Lung (tissue), 12 donors: ENCODE data around the gene TRAF7. TPM values are rescaled to one million over a fixed set of nuclear protein-coding genes. Genes with fewer than 3 reads are reported as not detected.

Experiments
- ATAC-seq: fragments of 200-7000 bp; cut with Tn5 transposase; one replicate; pipeline ENCODE4 v1.9.1; 2020; ENCODE audit warnings: moderate number of reproducible peaks; ENCODE audit not compliant: insufficient read depth, low FRiP score
- DNase-seq, 3 donors: peaks; one replicate each; pipeline ENCODE4 v3.0.0-alpha.2; 2013 to 2017
- H3K27ac ChIP-seq, 2 donors: one replicate each; pipeline ENCODE4 v1.5.1; 2013; ENCODE audit warnings: mild to moderate bottlenecking in 2 of 2, moderate library complexity in 2 of 2, control low read depth in 1 of 2, inconsistent platforms in 1 of 2, low read depth in 1 of 2, low read length in 1 of 2
- H3K27me3 ChIP-seq, 3 donors: one replicate each; pipeline ENCODE4 v1.5.1; 2013; ENCODE audit warnings: low read length in 2 of 3; ENCODE audit not compliant: control insufficient read depth in 3 of 3, insufficient read depth in 3 of 3
- H3K36me3 ChIP-seq, 4 donors: one replicate each; pipeline ENCODE4 v1.5.1; 2013; ENCODE audit warnings: low read length in 4 of 4, mild to moderate bottlenecking in 1 of 4, moderate library complexity in 1 of 4; ENCODE audit not compliant: control insufficient read depth in 4 of 4, insufficient read depth in 4 of 4
- H3K4me1 ChIP-seq, 5 donors: one replicate each; pipeline ENCODE4 v1.5.1; 2013; ENCODE audit warnings: low read length in 5 of 5, mild to moderate bottlenecking in 2 of 5, moderate library complexity in 1 of 5; ENCODE audit not compliant: control insufficient read depth in 5 of 5, insufficient read depth in 5 of 5
- H3K4me3 ChIP-seq: one replicate; pipeline ENCODE4 v1.5.1; 2013; ENCODE audit warnings: mild to moderate bottlenecking, control low read depth, moderate library complexity
- H3K9ac ChIP-seq, 2 donors: one replicate each; pipeline ENCODE4 v1.5.1; 2013; ENCODE audit warnings: low read length in 2 of 2, control low read depth in 1 of 2; ENCODE audit not compliant: insufficient read depth in 1 of 2
- H3K9me3 ChIP-seq, 4 donors: one replicate each; pipeline ENCODE4 v1.5.1; 2013; ENCODE audit warnings: low read length in 3 of 4, mild to moderate bottlenecking in 1 of 4, moderate library complexity in 1 of 4; ENCODE audit not compliant: control insufficient read depth in 4 of 4, insufficient read depth in 3 of 4
- WGBS, 2 donors: extraction: QIAGEN DNeasy Blood & Tissue Kit; methylation state at CpG; one replicate each; pipeline ENCODE4 v1.1.7; 2013; 5-methylcytosine and 5-hydroxymethylcytosine counted together
- polyA plus RNA-seq, 2 donors: library from polyadenylated mRNA; stranded (reverse); fragments of 200-250 nt; gene quantifications; one replicate each; pipeline ENCODE4 v1.2.1, GENCODE V29; 2013
- total RNA-seq, 2 donors: library from RNA; depleted of rRNA in 1 of 2; stranded (reverse); fragments of >200 nt in 1 of 2; gene quantifications; one replicate each; pipeline ENCODE4 v1.2.1, GENCODE V29; 2014 to 2021
- TF ChIP-seq, protein P1 (sequence below): IDR thresholded peaks from 2 replicates; pipeline ENCODE4 v1.5.1; 2012; ENCODE audit warnings: mild to moderate bottlenecking; ENCODE audit errors: control extremely low read depth, extremely low read depth
- donor health status: control.
- donor health status: control.
- donor health status: Bipolar disorder and iron deficiency.
- donor health status: healthy.
- donor health status: DM: yes; HTN: yes; CAD: no.

Gene TRAF7
- total and polyA plus RNA-seq, 4 donors = 33.4 to 74.2 (median 48.3) TPM

- DNase-seq (no peak), ATAC-seq (no peak)
- no peak overlapping the region for H3K9ac ChIP-seq
- no peaks in the 10 kb centered on the region for H3K27me3 ChIP-seq
- H3K27ac ChIP-seq = no peak overlapping the region
- no peaks in the 10 kb centered on the region for H3K9me3 ChIP-seq
- H3K36me3 ChIP-seq = peaks cover 0 to 10% (median 0%) of the 10 kb centered on the region in 4 donors
- H3K4me3 ChIP-seq = no peak overlapping the region
- WGBS, 2 donors = 95 to 96% methylated on average over 10 of the region's 10 CpGs
- peaks cover 0 to 38% (median 26%) of the 10 kb centered on the region in 5 donors for H3K4me1 ChIP-seq
- TF ChIP-seq, protein P1, sequence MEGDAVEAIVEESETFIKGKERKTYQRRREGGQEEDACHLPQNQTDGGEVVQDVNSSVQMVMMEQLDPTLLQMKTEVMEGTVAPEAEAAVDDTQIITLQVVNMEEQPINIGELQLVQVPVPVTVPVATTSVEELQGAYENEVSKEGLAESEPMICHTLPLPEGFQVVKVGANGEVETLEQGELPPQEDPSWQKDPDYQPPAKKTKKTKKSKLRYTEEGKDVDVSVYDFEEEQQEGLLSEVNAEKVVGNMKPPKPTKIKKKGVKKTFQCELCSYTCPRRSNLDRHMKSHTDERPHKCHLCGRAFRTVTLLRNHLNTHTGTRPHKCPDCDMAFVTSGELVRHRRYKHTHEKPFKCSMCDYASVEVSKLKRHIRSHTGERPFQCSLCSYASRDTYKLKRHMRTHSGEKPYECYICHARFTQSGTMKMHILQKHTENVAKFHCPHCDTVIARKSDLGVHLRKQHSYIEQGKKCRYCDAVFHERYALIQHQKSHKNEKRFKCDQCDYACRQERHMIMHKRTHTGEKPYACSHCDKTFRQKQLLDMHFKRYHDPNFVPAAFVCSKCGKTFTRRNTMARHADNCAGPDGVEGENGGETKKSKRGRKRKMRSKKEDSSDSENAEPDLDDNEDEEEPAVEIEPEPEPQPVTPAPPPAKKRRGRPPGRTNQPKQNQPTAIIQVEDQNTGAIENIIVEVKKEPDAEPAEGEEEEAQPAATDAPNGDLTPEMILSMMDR = no peak
Measured at GRCh38 chr16:2161911-2162310, 6.3 kb downstream of the TRAF7 start.

DNA sequence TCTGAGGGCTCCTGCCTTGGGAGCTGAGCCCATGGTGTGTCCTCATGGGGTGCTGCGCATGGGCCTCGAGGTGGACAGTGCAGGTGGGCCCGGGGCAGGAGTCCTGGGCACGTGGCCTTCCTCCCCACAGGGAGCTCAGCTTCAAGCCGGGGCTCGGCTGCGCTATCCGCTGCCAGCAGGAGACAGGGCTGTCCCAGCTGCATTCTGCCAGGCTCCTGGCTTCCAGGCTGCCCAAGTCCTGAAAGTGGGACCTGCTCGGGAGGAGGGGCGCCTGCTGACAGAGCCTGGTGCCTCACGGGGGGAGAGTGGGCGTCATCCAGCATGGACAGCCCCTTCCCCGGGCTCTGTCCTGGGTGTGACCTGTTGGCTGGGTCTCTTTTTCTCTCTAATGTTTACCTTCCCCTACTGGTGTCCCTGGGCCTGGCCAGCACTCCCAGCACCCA, 7.1 kb downstream of the TRAF7 start:
- no peak overlapping the region for H3K9ac ChIP-seq
- no peaks in the 10 kb centered on the region for H3K9me3 ChIP-seq
- no peak overlapping the region for H3K27ac ChIP-seq
- WGBS, 2 donors = 91 to 93% methylated on average over 13 of the region's 13 CpGs
- TF ChIP-seq, protein P1 = no peak
- no peak for ATAC-seq
- peaks cover 0 to 15% (median 0%) of the 10 kb centered on the region in 4 donors for H3K36me3 ChIP-seq
- no peak overlapping the region for H3K4me3 ChIP-seq
- no peak for DNase-seq
- H3K4me1 ChIP-seq = peaks cover 0 to 30% (median 18%) of the 10 kb centered on the region in 5 donors
- no peaks in the 10 kb centered on the region for H3K27me3 ChIP-seq

- Histone ChIP-seq H3K27ac (no peak overlapping the region), H3K36me3 (peaks cover 0 to 21% (median 2%) of the 10 kb centered on the region in 4 donors), H3K4me3 (no peak overlapping the region), H3K27me3 (no peaks in the 10 kb centered on the region), H3K4me1 (peaks cover 0 to 23% (median 11%) of the 10 kb centered on the region in 5 donors), H3K9ac (no peak overlapping the region), H3K9me3 (no peaks in the 10 kb centered on the region)
- WGBS, 2 donors = 93 to 96% methylated on average over 23 to 26 of the region's 26 CpGs
- TF ChIP-seq, protein P1 = no peak
- ATAC-seq (no peak), DNase-seq (no peak)
Measured at GRCh38 chr16:2163211-2163881, 7.8 kb downstream of the TRAF7 start.
